Testis (tissue), 2 donors: ENCODE measurements around the gene FRAS1.

ENCODE experiments used
- POLR2A ChIP-seq: fragments of 450-650 bp; IDR thresholded peaks from one replicate; pipeline ENCODE4 v1.6.1; 2017; ENCODE audit warnings: antibody characterized with exemption, mild to moderate bottlenecking, moderate library complexity
- TF ChIP-seq, protein P1 (sequence below), 3 experiments: fragments of 450-650 bp in 2 of 3; fragments of 200-600 bp in 1 of 3; sonication (generic) in 1 of 3; IDR thresholded peaks; one replicate each; pipeline ENCODE4 v1.5.1; 2016 to 2019; ENCODE audit warnings: antibody characterized with exemption in 3 of 3, mild to moderate bottlenecking in 2 of 3, moderate library complexity in 1 of 3

GRCh38 chr4:78145622-78146021, 88.5 kb downstream of the FRAS1 start:
- TF ChIP-seq, protein P1, sequence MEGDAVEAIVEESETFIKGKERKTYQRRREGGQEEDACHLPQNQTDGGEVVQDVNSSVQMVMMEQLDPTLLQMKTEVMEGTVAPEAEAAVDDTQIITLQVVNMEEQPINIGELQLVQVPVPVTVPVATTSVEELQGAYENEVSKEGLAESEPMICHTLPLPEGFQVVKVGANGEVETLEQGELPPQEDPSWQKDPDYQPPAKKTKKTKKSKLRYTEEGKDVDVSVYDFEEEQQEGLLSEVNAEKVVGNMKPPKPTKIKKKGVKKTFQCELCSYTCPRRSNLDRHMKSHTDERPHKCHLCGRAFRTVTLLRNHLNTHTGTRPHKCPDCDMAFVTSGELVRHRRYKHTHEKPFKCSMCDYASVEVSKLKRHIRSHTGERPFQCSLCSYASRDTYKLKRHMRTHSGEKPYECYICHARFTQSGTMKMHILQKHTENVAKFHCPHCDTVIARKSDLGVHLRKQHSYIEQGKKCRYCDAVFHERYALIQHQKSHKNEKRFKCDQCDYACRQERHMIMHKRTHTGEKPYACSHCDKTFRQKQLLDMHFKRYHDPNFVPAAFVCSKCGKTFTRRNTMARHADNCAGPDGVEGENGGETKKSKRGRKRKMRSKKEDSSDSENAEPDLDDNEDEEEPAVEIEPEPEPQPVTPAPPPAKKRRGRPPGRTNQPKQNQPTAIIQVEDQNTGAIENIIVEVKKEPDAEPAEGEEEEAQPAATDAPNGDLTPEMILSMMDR (IDR thresholded peaks at IDR 0.05) = no peak
- no peak for TF ChIP-seq POLR2A
